SK-N-SH treated with all-trans-retinoic acid at 6 μM for 48 hours (cell line): Measurements from ENCODE around the gene SPACDR.

ENCODE experiments used
- ATAC-seq: fragments of 200-7000 bp; cut with Tn5 transposase; 3 replicates; pipeline ENCODE4 v1.9.1; 2020; ENCODE audit warnings: mild to moderate bottlenecking, moderate library complexity
- ARNTL ChIP-seq: fragments of 450-650 bp; formaldehyde crosslinking; IDR thresholded peaks from 2 replicates; pipeline ENCODE4 v1.5.0; 2020; ENCODE audit warnings: low read depth, mild to moderate bottlenecking, moderate library complexity, borderline replicate concordance
- BACH2 ChIP-seq: fragments of 250-450 bp; sonication (Bioruptor Pico); IDR thresholded peaks from 2 replicates; pipeline ENCODE4 v1.9.0; 2021; ENCODE audit warnings: mild to moderate bottlenecking, borderline replicate concordance
- CSDC2 ChIP-seq: fragments of 250-450 bp; sonication (Bioruptor Pico); IDR thresholded peaks from 2 replicates; pipeline ENCODE4 v1.5.0; 2020; ENCODE audit warnings: mild to moderate bottlenecking, moderate library complexity
- ESRRG ChIP-seq: fragments of 250-450 bp; sonication (Bioruptor Pico); IDR thresholded peaks from 2 replicates; pipeline ENCODE4 v1.6.1; 2021; ENCODE audit warnings: mild to moderate bottlenecking
- ISL1 ChIP-seq: fragments of 250-450 bp; sonication (Bioruptor Pico); IDR thresholded peaks from 2 replicates; pipeline ENCODE4 v2.1.2; 2022; ENCODE audit warnings: mild to moderate bottlenecking, moderate library complexity
- OSR1 ChIP-seq: fragments of 250-450 bp; sonication (Bioruptor Pico); IDR thresholded peaks from 2 replicates; pipeline ENCODE4 v1.8.0; 2022; ENCODE audit warnings: moderate library complexity, mild to moderate bottlenecking, inconsistent platforms
- PPARA ChIP-seq: fragments of 250-450 bp; sonication (Bioruptor Pico); IDR thresholded peaks from 2 replicates; pipeline ENCODE4 v1.5.0; 2020; ENCODE audit warnings: mild to moderate bottlenecking, borderline replicate concordance
- SNAI2 ChIP-seq: fragments of 250-450 bp; sonication (Bioruptor Pico); IDR thresholded peaks from 2 replicates; pipeline ENCODE4 v1.5.0; 2020; ENCODE audit warnings: mild to moderate bottlenecking, moderate library complexity
- TCF4 ChIP-seq: fragments of 250-450 bp; sonication (Bioruptor Pico); IDR thresholded peaks from 2 replicates; pipeline ENCODE4 v1.8.0; 2021; ENCODE audit warnings: mild to moderate bottlenecking, moderate library complexity, borderline replicate concordance
- TOX ChIP-seq: fragments of 250-450 bp; sonication (Bioruptor Pico); IDR thresholded peaks from 2 replicates; pipeline ENCODE4 v1.8.0; 2021; ENCODE audit warnings: mild to moderate bottlenecking, moderate library complexity, borderline replicate concordance
- ZFP3 ChIP-seq: fragments of 250-450 bp; sonication (Bioruptor Pico); IDR thresholded peaks from 2 replicates; pipeline ENCODE4 v1.5.0; 2020; ENCODE audit warnings: mild to moderate bottlenecking, moderate library complexity
- ZFP30 ChIP-seq: fragments of 450-650 bp; formaldehyde crosslinking; IDR thresholded peaks from 2 replicates; pipeline ENCODE4 v1.5.0; 2022; ENCODE audit warnings: mild to moderate bottlenecking, moderate library complexity
- ZNF565 ChIP-seq: fragments of 450-650 bp; formaldehyde crosslinking; conservative IDR thresholded peaks from 2 replicates; pipeline ENCODE4 v1.5.0; 2020; ENCODE audit warnings: low read depth, mild to moderate bottlenecking, moderate library complexity
- ZNF70 ChIP-seq: fragments of 450-650 bp; formaldehyde crosslinking; IDR thresholded peaks from 2 replicates; pipeline ENCODE4 v1.5.0; 2020; ENCODE audit warnings: mild to moderate bottlenecking, moderate library complexity
- ZNF8 ChIP-seq: fragments of 450-650 bp; formaldehyde crosslinking; IDR thresholded peaks from 2 replicates; pipeline ENCODE4 v1.5.0; 2020; ENCODE audit warnings: mild to moderate bottlenecking, moderate library complexity
- TF ChIP-seq, protein P1 (sequence below): fragments of 250-450 bp; sonication (Bioruptor Pico); IDR thresholded peaks from 2 replicates; pipeline ENCODE4 v1.5.1; 2020; ENCODE audit warnings: low read depth, mild to moderate bottlenecking, moderate library complexity
- TF ChIP-seq, protein P2 (sequence below): fragments of 250-450 bp; sonication (Bioruptor Pico); IDR thresholded peaks from 2 replicates; pipeline ENCODE4 v1.8.0; 2020; ENCODE audit warnings: mild to moderate bottlenecking, moderate library complexity, borderline replicate concordance
- TF ChIP-seq, protein P3 (sequence below): fragments of 250-450 bp; sonication (Bioruptor Pico); IDR thresholded peaks from 2 replicates; pipeline ENCODE4 v1.5.0; 2020; ENCODE audit warnings: mild to moderate bottlenecking, moderate library complexity
- TF ChIP-seq, protein P4 (sequence below): fragments of 250-450 bp; sonication (Bioruptor Pico); IDR thresholded peaks from 2 replicates; pipeline ENCODE4 v1.8.0; 2021; ENCODE audit warnings: low read depth, mild to moderate bottlenecking, moderate library complexity, borderline replicate concordance

The SPACDR gene

DNA sequence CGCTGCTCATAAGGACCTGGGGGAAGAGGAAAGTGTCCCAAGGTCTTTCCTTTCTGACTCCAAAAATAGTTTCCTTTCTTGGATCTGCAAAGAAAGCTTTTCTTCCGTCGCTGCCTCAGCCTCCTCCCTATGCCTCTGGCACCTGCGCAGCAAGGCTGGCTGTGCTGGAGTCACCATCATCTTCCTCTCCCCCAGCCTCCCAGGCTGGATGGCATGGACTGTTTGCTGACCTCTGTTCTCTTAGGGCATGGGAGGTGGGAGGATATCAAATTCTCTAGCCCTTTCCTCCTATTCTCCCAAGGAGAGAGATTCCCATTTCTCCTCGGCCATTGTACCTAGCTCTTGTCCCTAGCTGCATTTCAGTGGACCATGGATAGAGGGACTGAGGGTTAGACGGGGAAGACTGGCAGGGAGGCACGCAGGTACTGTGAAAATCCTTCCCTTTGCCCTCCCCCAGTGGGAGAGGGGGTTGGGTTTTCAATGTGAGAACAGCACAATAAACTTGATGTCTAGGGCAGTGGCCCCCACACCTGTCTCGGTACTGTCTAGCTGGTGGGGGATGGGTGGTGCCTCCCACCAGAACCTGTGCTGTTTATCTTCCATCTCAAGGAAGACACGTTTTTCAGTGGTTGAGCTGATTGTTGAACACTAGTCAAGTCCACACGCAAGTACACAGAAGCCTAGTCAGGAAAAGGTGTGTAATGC, 30.3 kb downstream of the SPACDR start:
- ATAC-seq: no peak
- TF ChIP-seq ISL1 (CRISPR knock-in tag): no peak
- no peak for TF ChIP-seq TCF4 (CRISPR knock-in tag)
- TF ChIP-seq, protein P1, sequence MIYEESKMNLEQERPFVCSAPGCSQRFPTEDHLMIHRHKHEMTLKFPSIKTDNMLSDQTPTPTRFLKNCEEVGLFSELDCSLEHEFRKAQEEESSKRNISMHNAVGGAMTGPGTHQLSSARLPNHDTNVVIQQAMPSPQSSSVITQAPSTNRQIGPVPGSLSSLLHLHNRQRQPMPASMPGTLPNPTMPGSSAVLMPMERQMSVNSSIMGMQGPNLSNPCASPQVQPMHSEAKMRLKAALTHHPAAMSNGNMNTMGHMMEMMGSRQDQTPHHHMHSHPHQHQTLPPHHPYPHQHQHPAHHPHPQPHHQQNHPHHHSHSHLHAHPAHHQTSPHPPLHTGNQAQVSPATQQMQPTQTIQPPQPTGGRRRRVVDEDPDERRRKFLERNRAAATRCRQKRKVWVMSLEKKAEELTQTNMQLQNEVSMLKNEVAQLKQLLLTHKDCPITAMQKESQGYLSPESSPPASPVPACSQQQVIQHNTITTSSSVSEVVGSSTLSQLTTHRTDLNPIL (CRISPR knock-in tag): no peak
- TF ChIP-seq ZNF8 (CRISPR knock-in tag): no peak
- TF ChIP-seq CSDC2 (CRISPR knock-in tag): no peak

DNA sequence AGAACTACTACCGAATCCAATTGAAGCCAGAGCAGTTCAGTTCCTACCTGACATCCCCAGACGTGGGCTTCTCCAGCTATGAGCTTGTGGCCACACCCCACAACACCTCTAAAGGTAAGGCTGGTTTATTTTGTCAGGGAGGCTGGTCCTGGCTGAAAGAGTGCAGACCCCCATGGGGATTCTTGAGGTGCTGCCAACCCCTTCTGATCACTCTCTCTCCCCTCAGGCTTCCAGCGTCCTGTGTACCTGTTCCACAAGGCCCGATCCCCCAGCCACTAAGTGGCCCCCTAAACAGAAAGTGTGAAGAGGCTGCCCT, 30.8 kb downstream of the SPACDR start:
- no peak for ATAC-seq
- no peak for TF ChIP-seq PPARA (CRISPR knock-in tag)
- TF ChIP-seq BACH2 (CRISPR knock-in tag): no peak
- no peak for TF ChIP-seq ZFP3
- TF ChIP-seq ESRRG: no peak
- TF ChIP-seq CSDC2 (CRISPR knock-in tag): no peak

DNA sequence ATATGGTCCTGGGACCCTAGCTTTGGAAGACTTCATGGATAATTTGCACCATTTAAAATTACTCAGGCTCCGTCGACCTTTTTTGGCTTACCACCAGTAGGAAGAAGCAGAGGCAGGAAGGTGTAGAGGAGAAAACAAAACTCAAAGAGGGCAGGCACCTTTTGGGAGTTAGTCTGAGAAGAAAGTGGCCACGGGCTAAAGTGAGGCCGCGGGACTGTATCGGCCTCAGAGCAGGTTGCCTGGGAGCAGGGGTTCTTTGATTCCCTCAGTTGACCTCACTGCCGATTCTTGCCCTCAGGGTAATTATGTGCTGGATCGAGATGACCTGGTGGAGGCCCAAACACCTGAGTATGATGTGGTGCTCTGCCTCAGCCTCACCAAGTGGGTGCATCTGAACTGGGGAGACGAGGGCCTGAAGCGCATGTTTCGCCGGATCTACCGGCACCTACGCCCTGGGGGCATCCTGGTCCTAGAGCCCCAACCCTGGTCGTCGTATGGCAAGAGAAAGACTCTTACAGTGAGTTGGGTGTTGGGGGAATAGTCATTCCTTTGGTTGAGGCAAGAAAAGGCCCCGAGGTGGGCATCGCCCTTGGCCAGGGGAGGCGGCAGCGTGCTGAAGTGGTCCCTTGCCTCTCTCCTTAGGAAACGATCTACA, 31.3 kb downstream of the SPACDR start:
- ATAC-seq: no peak
- TF ChIP-seq, protein P2, sequence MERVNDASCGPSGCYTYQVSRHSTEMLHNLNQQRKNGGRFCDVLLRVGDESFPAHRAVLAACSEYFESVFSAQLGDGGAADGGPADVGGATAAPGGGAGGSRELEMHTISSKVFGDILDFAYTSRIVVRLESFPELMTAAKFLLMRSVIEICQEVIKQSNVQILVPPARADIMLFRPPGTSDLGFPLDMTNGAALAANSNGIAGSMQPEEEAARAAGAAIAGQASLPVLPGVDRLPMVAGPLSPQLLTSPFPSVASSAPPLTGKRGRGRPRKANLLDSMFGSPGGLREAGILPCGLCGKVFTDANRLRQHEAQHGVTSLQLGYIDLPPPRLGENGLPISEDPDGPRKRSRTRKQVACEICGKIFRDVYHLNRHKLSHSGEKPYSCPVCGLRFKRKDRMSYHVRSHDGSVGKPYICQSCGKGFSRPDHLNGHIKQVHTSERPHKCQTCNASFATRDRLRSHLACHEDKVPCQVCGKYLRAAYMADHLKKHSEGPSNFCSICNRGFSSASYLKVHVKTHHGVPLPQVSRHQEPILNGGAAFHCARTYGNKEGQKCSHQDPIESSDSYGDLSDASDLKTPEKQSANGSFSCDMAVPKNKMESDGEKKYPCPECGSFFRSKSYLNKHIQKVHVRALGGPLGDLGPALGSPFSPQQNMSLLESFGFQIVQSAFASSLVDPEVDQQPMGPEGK (CRISPR knock-in tag): no peak
- TF ChIP-seq ARNTL (CRISPR knock-in tag) (no peak), ZNF70 (no peak), CSDC2 (CRISPR knock-in tag) (no peak), ZFP3 (no peak), PPARA (CRISPR knock-in tag) (no peak), ZFP30 (CRISPR knock-in tag) (no peak), ISL1 (CRISPR knock-in tag) (no peak), SNAI2 (CRISPR knock-in tag) (no peak), OSR1 (no peak)
- TF ChIP-seq, protein P3, sequence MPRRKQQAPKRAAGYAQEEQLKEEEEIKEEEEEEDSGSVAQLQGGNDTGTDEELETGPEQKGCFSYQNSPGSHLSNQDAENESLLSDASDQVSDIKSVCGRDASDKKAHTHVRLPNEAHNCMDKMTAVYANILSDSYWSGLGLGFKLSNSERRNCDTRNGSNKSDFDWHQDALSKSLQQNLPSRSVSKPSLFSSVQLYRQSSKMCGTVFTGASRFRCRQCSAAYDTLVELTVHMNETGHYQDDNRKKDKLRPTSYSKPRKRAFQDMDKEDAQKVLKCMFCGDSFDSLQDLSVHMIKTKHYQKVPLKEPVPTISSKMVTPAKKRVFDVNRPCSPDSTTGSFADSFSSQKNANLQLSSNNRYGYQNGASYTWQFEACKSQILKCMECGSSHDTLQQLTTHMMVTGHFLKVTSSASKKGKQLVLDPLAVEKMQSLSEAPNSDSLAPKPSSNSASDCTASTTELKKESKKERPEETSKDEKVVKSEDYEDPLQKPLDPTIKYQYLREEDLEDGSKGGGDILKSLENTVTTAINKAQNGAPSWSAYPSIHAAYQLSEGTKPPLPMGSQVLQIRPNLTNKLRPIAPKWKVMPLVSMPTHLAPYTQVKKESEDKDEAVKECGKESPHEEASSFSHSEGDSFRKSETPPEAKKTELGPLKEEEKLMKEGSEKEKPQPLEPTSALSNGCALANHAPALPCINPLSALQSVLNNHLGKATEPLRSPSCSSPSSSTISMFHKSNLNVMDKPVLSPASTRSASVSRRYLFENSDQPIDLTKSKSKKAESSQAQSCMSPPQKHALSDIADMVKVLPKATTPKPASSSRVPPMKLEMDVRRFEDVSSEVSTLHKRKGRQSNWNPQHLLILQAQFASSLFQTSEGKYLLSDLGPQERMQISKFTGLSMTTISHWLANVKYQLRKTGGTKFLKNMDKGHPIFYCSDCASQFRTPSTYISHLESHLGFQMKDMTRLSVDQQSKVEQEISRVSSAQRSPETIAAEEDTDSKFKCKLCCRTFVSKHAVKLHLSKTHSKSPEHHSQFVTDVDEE (CRISPR knock-in tag): no peak
- TF ChIP-seq, protein P4, sequence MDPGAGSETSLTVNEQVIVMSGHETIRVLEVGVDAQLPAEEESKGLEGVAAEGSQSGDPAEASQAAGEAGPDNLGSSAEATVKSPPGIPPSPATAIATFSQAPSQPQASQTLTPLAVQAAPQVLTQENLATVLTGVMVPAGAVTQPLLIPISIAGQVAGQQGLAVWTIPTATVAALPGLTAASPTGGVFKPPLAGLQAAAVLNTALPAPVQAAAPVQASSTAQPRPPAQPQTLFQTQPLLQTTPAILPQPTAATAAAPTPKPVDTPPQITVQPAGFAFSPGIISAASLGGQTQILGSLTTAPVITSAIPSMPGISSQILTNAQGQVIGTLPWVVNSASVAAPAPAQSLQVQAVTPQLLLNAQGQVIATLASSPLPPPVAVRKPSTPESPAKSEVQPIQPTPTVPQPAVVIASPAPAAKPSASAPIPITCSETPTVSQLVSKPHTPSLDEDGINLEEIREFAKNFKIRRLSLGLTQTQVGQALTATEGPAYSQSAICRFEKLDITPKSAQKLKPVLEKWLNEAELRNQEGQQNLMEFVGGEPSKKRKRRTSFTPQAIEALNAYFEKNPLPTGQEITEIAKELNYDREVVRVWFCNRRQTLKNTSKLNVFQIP (CRISPR knock-in tag): no peak
- TF ChIP-seq, protein P1 (CRISPR knock-in tag): no peak

DNA sequence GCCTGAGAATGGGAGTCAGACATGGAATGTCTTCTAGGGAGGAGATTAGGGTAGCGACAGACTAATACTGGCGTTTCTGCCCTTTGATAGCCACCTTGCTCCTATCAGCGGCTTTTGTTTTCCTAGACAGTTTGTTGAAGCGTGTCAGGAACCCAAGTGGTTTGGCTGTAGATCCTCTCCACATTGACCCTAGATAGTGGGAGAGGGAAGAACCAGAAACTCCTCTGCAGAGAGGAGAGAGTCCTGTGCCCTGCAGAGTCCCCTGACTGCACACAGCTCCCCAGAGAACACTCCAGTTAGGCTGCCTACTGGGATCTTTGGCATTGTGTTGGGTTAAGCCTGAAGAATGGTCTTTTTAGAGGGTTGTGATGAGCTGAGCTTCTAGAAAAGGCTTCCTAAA, 32.0 kb downstream of the SPACDR start:
- ATAC-seq: no peak
- TF ChIP-seq TOX (CRISPR knock-in tag) (no peak), ARNTL (CRISPR knock-in tag) (no peak), TCF4 (CRISPR knock-in tag) (no peak), ZNF565 (CRISPR knock-in tag) (no peak), ISL1 (CRISPR knock-in tag) (no peak), ZNF8 (CRISPR knock-in tag) (no peak), CSDC2 (CRISPR knock-in tag) (no peak)
- TF ChIP-seq, protein P2 (CRISPR knock-in tag): no peak
- TF ChIP-seq, protein P1 (CRISPR knock-in tag): no peak
